ENCODE measurements around the gene TRAF3IP1. TPM values are rescaled to one million over a fixed set of nuclear protein-coding genes. Genes with fewer than 3 reads are reported as not detected.

The TRAF3IP1 gene
- total and polyA plus RNA-seq, 2 of the 13 experiments (the other 11 are each of a cell fraction or from before 2014, with no cell fraction given) = 4.1 to 12.9 TPM

DNA sequence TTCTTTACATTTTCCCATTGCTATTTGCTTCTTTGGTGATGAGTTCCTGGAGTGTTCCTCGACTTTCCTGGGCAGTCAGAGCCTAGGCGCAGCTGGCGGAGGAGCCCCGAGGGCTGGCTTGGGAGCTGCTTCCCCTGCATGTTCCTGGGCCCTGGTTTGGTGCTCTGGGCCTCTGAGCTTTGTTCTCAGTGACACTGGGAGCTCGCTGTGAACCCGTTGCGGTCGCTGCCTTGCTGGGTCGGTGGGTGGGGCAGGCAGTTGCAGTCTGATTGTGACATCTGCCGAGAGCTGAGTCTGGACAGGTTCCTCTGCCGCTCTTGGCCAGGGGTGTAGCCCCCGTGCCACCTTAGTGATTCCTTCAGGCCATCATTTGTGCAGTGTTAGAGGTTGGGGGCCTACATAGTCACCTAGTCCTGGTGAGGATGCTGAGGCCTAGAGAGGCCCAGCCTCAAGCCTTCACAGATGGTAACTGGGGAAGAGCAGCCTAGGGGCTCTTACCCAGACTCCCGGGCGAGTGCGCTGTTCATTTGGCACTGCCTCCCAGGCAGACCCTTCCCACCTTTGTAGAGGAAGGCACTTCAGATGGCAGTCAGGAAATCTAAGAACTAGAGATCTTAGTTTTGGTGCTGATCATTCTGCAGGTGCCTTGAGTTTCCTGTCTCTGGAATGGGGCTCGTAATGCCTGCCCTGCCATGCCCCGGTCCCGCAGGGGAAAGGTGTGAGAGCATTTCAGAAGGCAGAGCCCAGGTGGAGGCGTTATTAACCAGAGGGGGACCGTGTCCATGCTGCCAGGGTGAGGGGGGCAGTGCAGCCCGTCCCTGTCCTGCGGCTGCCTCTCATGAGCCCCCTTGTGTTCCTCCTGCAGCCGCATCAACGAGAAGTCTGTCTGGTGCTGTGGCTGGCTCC lies 114.8 kb downstream of the TRAF3IP1 start (continued):
- TF ChIP-seq SRSF9 (IDR thresholded peaks at IDR 0.05; ENCODE audit: borderline replicate concordance, insufficient read depth, low read depth, low read length, poor library complexity, severe bottlenecking) = no peak
- no peak for TF ChIP-seq KDM4B (CRISPR knock-in tag; IDR thresholded peaks at IDR 0.05)
- TF ChIP-seq, protein P1, sequence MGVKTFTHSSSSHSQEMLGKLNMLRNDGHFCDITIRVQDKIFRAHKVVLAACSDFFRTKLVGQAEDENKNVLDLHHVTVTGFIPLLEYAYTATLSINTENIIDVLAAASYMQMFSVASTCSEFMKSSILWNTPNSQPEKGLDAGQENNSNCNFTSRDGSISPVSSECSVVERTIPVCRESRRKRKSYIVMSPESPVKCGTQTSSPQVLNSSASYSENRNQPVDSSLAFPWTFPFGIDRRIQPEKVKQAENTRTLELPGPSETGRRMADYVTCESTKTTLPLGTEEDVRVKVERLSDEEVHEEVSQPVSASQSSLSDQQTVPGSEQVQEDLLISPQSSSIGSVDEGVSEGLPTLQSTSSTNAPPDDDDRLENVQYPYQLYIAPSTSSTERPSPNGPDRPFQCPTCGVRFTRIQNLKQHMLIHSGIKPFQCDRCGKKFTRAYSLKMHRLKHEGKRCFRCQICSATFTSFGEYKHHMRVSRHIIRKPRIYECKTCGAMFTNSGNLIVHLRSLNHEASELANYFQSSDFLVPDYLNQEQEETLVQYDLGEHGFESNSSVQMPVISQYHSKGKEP (CRISPR knock-in tag; IDR thresholded peaks at IDR 0.05) = no peak
- no peak for TF ChIP-seq ZNF562 (CRISPR knock-in tag; IDR thresholded peaks at IDR 0.05; ENCODE audit: borderline replicate concordance)
- TF ChIP-seq ZNF550 (CRISPR knock-in tag; IDR thresholded peaks at IDR 0.05; ENCODE audit: borderline replicate concordance) = no peak
- TF ChIP-seq SP140L (CRISPR knock-in tag; IDR thresholded peaks at IDR 0.05; ENCODE audit: borderline replicate concordance) = no peak
- no peak for TF ChIP-seq ZFP82 (CRISPR knock-in tag; IDR thresholded peaks at IDR 0.05; ENCODE audit: borderline replicate concordance)
- TF ChIP-seq GZF1 (CRISPR knock-in tag; IDR thresholded peaks at IDR 0.05) = no peak
- peak; percentile 72 for TF ChIP-seq XRCC5 (optimal IDR thresholded peaks at IDR 0.05; ENCODE audit: low read length)
- TF ChIP-seq ZNF7 (CRISPR knock-in tag; IDR thresholded peaks at IDR 0.05) = no peak
- no peak for TF ChIP-seq TP53 (CRISPR knock-in tag; conservative IDR thresholded peaks at IDR 0.05)
- no peak for TF ChIP-seq ZNF589 (CRISPR knock-in tag; conservative IDR thresholded peaks at IDR 0.05)
- TF ChIP-seq TEAD2 (CRISPR knock-in tag; IDR thresholded peaks at IDR 0.05) = no peak
- TF ChIP-seq, protein P2, sequence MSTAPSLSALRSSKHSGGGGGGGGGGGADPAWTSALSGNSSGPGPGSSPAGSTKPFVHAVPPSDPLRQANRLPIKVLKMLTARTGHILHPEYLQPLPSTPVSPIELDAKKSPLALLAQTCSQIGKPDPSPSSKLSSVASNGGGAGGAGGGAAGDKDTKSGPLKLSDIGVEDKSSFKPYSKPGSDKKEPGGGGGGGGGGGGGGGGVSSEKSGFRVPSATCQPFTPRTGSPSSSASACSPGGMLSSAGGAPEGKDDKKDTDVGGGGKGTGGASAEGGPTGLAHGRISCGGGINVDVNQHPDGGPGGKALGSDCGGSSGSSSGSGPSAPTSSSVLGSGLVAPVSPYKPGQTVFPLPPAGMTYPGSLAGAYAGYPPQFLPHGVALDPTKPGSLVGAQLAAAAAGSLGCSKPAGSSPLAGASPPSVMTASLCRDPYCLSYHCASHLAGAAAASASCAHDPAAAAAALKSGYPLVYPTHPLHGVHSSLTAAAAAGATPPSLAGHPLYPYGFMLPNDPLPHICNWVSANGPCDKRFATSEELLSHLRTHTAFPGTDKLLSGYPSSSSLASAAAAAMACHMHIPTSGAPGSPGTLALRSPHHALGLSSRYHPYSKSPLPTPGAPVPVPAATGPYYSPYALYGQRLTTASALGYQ (CRISPR knock-in tag; IDR thresholded peaks at IDR 0.05) = no peak
- TF ChIP-seq, protein P3, sequence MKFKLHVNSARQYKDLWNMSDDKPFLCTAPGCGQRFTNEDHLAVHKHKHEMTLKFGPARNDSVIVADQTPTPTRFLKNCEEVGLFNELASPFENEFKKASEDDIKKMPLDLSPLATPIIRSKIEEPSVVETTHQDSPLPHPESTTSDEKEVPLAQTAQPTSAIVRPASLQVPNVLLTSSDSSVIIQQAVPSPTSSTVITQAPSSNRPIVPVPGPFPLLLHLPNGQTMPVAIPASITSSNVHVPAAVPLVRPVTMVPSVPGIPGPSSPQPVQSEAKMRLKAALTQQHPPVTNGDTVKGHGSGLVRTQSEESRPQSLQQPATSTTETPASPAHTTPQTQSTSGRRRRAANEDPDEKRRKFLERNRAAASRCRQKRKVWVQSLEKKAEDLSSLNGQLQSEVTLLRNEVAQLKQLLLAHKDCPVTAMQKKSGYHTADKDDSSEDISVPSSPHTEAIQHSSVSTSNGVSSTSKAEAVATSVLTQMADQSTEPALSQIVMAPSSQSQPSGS (CRISPR knock-in tag; IDR thresholded peaks at IDR 0.05) = no peak
- TF ChIP-seq, protein P4, sequence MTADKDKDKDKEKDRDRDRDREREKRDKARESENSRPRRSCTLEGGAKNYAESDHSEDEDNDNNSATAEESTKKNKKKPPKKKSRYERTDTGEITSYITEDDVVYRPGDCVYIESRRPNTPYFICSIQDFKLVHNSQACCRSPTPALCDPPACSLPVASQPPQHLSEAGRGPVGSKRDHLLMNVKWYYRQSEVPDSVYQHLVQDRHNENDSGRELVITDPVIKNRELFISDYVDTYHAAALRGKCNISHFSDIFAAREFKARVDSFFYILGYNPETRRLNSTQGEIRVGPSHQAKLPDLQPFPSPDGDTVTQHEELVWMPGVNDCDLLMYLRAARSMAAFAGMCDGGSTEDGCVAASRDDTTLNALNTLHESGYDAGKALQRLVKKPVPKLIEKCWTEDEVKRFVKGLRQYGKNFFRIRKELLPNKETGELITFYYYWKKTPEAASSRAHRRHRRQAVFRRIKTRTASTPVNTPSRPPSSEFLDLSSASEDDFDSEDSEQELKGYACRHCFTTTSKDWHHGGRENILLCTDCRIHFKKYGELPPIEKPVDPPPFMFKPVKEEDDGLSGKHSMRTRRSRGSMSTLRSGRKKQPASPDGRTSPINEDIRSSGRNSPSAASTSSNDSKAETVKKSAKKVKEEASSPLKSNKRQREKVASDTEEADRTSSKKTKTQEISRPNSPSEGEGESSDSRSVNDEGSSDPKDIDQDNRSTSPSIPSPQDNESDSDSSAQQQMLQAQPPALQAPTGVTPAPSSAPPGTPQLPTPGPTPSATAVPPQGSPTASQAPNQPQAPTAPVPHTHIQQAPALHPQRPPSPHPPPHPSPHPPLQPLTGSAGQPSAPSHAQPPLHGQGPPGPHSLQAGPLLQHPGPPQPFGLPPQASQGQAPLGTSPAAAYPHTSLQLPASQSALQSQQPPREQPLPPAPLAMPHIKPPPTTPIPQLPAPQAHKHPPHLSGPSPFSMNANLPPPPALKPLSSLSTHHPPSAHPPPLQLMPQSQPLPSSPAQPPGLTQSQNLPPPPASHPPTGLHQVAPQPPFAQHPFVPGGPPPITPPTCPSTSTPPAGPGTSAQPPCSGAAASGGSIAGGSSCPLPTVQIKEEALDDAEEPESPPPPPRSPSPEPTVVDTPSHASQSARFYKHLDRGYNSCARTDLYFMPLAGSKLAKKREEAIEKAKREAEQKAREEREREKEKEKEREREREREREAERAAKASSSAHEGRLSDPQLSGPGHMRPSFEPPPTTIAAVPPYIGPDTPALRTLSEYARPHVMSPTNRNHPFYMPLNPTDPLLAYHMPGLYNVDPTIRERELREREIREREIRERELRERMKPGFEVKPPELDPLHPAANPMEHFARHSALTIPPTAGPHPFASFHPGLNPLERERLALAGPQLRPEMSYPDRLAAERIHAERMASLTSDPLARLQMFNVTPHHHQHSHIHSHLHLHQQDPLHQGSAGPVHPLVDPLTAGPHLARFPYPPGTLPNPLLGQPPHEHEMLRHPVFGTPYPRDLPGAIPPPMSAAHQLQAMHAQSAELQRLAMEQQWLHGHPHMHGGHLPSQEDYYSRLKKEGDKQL (CRISPR knock-in tag; IDR thresholded peaks at IDR 0.05; ENCODE audit: low read depth) = no peak
- TF ChIP-seq ZNF768 (CRISPR knock-in tag; IDR thresholded peaks at IDR 0.05) = peak; percentile 54; the same call in 1 of the 2 replicates
- no peak for TF ChIP-seq RORA (CRISPR knock-in tag; IDR thresholded peaks at IDR 0.05)
- no peak for TF ChIP-seq ZNF350 (CRISPR knock-in tag; IDR thresholded peaks at IDR 0.05; ENCODE audit: borderline replicate concordance, low read depth)
